HG03175 (cell line): ENCODE results near the gene RAD51.
A peak's percentile ranks its signal among the peaks of the same experiment; 100 is the strongest.
"Not testable (repeated sequence)": the region's sequence is repeated elsewhere in the genome, so short reads cannot be mapped to it uniquely, and the experiment has no call there.

Source experiments
- ATAC-seq: cut with Tn5 transposase; IDR thresholded peaks from one replicate; pipeline ENCODE4 v1.9.1; 2021; ENCODE audit warnings: mild to moderate bottlenecking, moderate library complexity; ENCODE audit not compliant: unreplicated experiment

The RAD51 gene

GRCh38 chr15:40694688-40695468, at the start of gene RAD51:
Gene RAD51 (plus strand): TSS chr15:40695174. CDS start chr15:40698759, 3,585 bp downstream.
- ATAC-seq = peak; percentile 87

GRCh38 chr15:40647523-40647922, 47.5 kb upstream of the RAD51 start:
- ATAC-seq = no peak

GRCh38 chr15:40650479-40650878, 44.5 kb upstream of the RAD51 start:
- no peak for ATAC-seq

DNA sequence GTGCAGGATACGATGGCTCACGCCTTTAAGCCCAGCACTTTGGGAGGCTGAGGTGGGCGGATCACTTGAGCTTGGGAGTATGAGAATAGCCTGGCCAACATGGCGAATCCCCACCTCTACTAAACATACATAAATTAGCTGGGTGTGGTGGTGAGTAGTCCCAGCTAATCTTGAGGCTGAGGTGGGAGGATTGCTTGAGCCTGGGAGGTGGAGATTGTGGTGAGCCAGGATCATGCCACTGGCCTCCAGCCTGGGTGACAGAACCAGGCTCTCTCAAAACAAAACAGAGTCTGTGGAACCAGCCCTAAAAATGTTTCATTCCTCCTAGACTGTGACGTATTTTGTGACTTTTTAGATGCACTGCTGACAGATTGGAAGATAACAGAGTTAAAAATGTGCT, 34.3 kb upstream of the RAD51 start:
- no peak for ATAC-seq

DNA sequence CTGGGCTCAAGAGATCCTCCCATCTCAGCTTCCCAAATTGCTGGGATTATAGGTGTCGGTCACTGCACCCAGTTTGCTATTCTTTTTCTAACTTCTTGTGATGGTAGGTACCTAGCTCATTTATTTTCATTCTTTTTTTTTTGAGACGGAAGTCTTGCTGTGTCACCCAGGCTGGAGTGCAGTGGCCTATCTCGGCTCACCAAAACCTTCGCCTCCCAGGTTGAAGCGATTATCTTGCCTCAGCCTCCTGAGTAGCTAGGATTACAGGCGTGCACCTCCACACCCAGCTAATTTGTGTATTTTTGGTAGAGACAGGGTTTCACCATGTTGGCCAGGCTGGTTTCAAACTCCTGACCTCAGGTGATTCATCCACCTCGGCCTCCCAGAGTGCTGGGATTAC, 30.1 kb upstream of the RAD51 start:
- no peak for ATAC-seq

DNA sequence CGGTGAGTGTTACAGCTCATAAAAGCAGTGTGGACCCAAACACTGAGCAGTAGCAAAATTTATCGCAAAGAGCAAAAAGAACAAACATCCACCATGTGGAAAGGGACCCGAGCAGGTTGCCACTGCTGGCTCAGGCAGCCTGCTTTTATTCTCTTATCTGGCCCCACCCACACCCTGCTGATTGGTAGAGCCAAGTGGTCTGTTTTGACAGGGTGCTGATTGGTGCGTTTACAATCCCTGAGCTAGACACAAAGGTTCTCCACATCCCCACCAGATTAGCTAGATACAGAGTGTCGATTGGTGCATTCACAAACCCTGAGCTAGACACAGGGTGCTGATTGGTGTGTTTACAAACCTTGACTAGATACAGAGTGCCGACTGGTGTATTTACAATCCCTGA, 18.7 kb upstream of the RAD51 start:
- ATAC-seq = not testable (repeated sequence)

- ATAC-seq = not testable (repeated sequence)
Observed at GRCh38 chr15:40676906-40677305, 18.1 kb upstream of the RAD51 start.

DNA sequence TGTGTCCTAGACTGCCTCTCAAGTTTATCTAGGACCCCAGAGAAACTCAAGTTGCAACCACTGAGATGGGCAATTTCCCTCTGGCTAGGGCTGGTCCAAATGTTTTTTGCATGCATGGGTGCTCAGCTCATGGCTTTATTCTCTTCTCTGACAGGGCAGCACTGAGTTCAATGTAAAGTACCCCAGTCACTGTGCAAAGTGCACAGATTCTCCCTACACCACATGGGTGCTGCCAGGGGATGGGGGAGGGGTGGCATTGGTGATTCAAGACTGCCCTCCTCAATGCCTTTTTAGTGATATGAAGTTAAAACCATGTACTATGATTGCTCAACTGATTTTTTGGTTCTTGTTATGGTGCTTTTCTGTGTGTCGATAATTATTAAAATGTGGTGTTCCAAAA, 14.8 kb upstream of the RAD51 start:
- no peak for ATAC-seq

- not testable (repeated sequence) for ATAC-seq
Observed at GRCh38 chr15:40680959-40681358, 14.0 kb upstream of the RAD51 start.

GRCh38 chr15:40684381-40684780, 10.6 kb upstream of the RAD51 start:
- no peak for ATAC-seq

DNA sequence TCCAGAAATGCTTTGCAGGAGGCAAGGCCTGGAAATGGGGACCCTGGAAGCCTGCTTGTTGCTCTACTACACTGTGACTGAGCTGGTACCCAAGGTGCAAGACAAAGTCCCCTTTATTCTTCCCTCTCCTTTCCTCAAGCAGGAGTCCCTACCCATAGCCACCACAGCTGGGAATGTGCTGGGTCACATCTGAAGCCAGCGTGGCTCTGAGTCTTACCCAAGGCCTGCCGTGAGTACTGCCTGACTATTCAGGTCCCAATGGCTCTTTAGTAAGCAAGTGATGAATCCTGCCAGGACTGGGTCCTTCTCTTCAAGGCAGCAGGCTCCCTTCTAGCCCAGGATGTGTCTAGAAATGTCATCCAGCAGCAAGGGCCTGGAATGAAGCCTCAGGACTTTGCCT, 9.6 kb upstream of the RAD51 start:
- ATAC-seq = no peak

DNA sequence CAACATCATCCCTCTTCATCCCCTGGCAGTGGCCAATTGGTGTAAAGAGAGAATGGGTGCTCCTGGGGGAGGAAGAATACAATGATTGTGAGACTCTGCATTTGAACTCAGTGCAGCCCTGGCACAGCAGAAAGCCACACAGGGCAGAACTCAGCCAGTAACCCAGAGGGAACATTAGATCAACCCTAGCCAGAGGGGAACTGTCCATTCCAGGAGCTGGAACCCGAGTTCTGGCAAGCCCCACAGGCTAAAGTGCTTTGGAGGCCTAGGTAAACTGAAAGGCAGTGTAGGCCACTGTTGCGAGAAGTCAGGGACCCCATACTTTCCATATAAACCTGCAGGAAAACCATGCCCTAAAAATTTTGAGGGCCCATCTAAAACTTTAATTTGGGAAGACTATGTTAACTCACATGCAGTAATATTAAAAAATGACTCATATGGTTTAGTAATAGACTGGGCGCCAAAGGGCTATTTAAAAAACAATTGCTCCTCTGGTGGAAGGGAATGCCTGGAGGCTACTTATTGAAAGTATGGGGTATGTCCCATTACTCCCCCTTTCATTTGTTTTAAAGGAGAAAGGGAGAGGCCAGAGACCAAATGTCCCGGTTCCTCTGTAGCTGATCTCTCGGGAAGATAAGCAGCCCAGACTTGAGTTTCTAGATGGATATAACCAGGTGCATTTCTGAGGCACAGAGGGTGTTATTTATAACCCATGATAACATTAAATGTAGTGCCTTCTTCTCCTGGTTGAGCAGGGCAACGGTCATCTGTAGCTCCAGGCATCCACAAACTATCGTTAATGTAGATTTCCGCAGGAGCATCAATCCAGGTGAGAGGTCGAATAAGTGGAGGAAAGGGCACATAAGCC, 5.8 kb upstream of the RAD51 start:
- no peak for ATAC-seq

DNA sequence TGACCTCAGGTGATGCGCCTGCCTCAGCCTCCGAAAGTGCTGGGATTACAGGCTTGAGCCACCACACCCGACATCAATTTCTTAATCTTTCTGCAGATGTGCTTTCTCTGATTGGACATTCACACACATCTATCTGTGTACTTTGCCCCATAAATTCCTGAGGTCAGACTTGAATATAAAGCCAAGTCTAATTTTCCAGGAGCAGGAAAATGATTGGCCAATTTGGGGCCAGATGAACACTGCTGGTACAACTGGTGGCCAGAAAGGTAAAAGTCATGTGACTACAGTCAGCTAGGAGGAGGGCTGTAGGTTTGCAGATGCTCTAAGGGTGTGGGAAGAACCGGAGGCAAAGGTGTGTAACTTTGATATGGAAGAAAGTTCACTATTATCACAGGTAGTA, 3.2 kb upstream of the RAD51 start:
- ATAC-seq = no peak

DNA sequence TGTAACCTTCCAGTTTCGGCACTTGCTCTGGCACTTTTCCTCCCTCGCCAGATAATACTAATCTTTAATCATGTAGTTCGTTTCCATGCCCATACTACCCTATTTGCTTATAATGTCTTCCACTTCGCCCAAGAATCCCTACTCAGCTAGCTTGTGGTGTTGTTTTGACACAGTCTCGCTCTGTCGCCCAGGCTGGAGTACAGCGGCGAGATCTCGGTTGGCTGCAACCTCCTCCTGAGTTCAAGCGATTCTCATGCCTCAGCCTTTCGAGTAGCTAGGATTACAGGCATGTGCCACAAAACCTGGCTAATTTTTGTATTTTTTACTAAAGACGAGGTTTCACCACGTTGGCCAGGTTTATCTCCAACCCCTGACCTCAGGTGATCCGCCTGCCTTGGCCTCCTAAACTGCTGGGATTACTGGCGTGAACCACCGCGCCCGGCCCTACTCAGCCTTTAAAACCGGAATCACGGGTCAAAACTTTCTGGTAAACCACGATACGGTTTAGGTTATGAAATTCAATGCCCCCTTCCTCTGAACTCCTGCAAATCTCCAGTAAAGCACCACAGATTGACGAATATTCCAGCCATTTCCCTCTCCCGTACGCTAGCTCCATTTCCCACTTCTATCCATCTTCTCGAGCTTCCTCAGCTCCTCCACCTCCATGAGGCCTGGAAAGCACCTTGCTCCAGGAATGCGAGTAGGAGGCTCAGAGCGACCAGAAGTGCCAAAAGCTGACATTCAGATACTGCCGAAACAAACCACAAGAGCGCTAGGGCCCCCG, 878 bp upstream of the RAD51 start:
- ATAC-seq = peak; percentile 12

- no peak for ATAC-seq
Observed at GRCh38 chr15:40695469-40695890, 506 bp downstream of the RAD51 start.

DNA sequence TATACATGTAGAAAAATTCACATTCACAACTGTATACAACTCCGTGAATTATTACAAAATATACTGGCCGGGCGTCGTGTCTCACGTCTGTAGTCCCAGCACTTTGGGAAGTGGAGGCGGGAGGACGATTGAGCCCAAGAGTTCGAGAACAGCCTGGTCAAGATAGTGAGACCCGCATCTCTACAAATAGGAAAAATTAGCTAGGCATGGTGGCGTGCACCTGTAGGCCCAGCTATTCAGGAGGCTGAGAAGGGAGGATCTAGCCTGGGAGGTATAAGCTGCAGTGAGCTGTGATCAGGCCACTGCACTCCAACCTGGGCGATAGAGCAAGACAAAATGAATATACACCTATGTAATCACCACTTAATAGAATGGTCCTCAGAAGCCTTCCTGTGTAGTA, 1.3 kb downstream of the RAD51 start:
- no peak for ATAC-seq

DNA sequence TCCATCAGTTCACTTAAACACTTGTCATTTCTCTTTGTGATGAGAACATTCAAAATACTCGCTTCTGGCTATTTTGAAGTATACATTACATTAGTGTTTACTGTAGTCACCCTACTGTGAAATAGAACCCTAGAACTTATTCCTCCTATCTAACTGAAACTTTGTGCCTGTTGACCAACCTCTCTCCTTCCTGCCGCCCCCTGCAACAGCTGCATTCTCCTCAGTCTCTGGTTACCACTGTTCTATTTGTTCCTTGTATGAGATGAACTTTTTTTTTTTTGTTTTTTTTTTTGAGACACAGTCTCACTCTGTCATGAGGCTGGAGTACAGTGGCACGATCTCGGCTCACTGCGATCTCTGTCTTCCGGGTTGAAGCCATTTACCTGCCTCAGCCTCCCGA, 2.9 kb downstream of the RAD51 start:
- no peak for ATAC-seq

GRCh38 chr15:40702077-40702476, 7.1 kb downstream of the RAD51 start:
- ATAC-seq = no peak

DNA sequence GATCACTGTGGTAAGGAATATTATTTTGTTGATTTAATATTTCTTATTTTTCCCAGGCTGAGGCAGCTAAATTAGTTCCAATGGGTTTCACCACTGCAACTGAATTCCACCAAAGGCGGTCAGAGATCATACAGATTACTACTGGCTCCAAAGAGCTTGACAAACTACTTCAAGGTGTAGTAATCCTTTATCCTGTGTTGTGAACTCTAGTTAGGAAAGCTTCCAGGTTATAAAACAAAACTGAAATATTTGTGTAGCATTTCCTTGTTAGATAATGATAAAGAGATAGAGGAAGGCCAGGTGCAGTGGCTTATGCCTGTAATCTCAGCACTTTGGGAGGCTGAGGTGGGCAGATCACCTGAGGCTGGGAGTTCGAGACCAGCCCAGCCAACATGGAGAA, 11.1 kb downstream of the RAD51 start:
- ATAC-seq = no peak

DNA sequence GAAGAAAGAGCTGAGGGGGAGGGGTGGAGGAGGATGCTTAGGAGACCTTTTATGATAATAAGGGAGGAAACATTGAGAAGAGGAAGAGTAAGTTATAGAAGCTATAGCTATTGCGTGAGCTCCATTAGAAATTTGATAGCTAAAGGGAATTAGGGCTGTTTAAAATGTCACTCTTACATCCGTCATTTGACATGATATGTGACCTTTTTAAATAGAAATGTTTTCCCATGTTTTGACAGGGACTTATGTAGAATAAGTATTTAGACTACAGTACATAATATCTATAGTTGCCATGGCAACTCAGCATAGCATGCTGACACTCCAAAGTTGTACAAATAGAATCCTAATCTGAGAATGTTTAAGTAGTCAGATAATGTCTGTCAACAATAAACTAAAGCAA, 19.2 kb downstream of the RAD51 start:
- no peak for ATAC-seq

DNA sequence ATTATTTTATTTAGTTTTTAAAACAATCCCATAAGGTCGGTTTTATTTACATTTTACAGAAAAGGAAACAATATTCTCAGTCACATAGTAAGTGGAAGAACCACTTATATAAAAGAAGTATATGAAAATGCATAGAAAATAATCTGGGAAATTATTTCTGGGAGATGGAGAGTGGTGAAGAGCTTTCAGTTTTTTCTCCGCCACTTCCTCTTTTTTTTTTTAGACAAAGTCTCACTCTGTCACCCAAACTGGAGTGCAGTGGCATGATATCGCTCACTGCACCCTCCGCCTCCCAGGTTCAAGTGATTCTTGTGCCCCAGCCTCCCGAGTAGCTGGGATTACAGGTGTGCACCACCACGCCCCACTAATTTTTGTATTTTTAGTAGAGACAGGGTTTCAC, 21.2 kb downstream of the RAD51 start:
- no peak for ATAC-seq
